ENCODE data around the gene CCDC9B.
A peak's percentile ranks its signal among the peaks of the same experiment; 100 is the strongest.

The CCDC9B gene

GRCh38 chr15:40344631-40345120 is 3.9 kb upstream of the CCDC9B start:
- DNase-seq (ENCODE audit: low read depth), result no peak
- no peak overlapping the region for H3K4me3 ChIP-seq (ENCODE audit: low read length)

GRCh38 chr15:40344217-40344616 is 3.5 kb upstream of the CCDC9B start:
- DNase-seq (ENCODE audit: low read depth), result no peak
- TF ChIP-seq, protein P1, sequence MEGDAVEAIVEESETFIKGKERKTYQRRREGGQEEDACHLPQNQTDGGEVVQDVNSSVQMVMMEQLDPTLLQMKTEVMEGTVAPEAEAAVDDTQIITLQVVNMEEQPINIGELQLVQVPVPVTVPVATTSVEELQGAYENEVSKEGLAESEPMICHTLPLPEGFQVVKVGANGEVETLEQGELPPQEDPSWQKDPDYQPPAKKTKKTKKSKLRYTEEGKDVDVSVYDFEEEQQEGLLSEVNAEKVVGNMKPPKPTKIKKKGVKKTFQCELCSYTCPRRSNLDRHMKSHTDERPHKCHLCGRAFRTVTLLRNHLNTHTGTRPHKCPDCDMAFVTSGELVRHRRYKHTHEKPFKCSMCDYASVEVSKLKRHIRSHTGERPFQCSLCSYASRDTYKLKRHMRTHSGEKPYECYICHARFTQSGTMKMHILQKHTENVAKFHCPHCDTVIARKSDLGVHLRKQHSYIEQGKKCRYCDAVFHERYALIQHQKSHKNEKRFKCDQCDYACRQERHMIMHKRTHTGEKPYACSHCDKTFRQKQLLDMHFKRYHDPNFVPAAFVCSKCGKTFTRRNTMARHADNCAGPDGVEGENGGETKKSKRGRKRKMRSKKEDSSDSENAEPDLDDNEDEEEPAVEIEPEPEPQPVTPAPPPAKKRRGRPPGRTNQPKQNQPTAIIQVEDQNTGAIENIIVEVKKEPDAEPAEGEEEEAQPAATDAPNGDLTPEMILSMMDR (conservative IDR thresholded peaks at IDR 0.05; ENCODE audit: low read depth, low read length), result no peak
- H3K4me3 ChIP-seq (ENCODE audit: low read length), result no peak overlapping the region

More at GRCh38 chr15:40344631-40345120, 3.9 kb upstream of the CCDC9B start:
- TF ChIP-seq, protein P1 (conservative IDR thresholded peaks at IDR 0.05; ENCODE audit: low read depth, low read length), result peak; percentile 87

GRCh38 chr15:40343512-40343911 is 2.8 kb upstream of the CCDC9B start:
- TF ChIP-seq, protein P1 (conservative IDR thresholded peaks at IDR 0.05; ENCODE audit: low read depth, low read length), result no peak
- no peak overlapping the region for H3K4me3 ChIP-seq (ENCODE audit: low read length)
- DNase-seq (ENCODE audit: low read depth), result peak; percentile 71

GRCh38 chr15:40342416-40343320 is 1.9 kb upstream of the CCDC9B start:
- TF ChIP-seq, protein P1 (conservative IDR thresholded peaks at IDR 0.05; ENCODE audit: low read depth, low read length), result no peak
- H3K4me3 ChIP-seq (ENCODE audit: low read length), result no peak overlapping the region
- DNase-seq (ENCODE audit: low read depth), result no peak

DNA sequence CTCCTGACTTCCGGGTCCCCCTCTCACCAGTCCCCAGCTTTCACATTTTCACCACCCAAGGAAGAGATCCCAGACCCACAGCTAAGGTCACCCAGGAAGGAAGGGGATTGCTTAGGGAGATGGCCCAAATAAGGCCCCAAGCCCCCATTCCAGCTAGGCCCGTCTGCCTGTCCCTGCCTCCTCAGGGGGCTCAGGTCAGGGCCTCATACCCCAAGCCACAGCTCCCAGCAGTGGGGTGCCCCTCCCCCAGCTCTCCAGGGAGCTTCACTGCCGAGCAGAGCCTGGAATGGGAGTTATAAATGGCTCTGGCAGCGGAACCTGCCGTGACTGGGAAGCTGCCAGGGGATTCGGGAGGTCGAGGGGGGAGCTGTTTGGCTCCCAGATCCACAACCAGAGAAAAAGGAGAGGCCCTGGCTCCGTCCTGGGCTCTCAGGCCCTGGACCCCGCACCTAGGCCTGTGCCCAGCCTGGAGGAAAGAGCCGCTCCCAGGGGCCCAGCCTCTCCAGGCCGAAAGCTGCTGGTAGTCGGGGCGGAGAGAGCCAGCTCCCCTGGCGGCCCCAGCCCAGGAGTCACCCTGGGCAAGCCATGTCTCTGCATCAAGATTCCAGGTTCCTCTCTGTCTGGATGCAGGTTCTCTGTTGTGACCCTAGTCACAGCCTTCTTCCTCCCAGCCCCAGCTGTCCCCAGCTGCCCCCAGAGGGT is 550 bp downstream of the CCDC9B start:
- H3K4me3 ChIP-seq (ENCODE audit: low read length), result peak overlapping the region; percentile 64
- TF ChIP-seq, protein P1 (conservative IDR thresholded peaks at IDR 0.05; ENCODE audit: low read depth, low read length), result no peak
- DNase-seq (ENCODE audit: low read depth), result no peak

DNA sequence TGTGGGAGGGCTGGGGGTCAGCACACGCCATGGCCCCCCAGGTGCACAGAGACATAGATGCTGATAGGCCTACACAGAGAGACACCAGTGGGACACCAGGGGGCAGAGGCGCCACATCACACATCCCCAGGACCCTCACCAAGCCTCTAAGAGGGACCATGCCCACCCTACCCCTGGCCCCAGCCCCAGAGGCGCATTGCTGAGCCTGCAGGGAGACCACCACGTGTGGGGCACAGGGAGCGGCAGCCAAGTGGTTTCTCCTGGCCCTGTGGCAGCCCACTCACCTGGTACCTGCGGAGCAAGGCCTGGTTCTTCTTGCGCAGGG is 1.2 kb downstream of the CCDC9B start:
- H3K4me3 ChIP-seq (ENCODE audit: low read length), result peak overlapping the region; percentile 64
- TF ChIP-seq, protein P1 (conservative IDR thresholded peaks at IDR 0.05; ENCODE audit: low read depth, low read length), result peak; percentile 31
- no peak for DNase-seq (ENCODE audit: low read depth)
